ENCODE data around the gene C14orf93. TPM values are rescaled to one million over a fixed set of nuclear protein-coding genes. Genes with fewer than 3 reads are reported as not detected.

Gene C14orf93
- polyA plus RNA-seq, 2 of the 4 experiments (the other 2 are of a cell fraction), result 6.8 to 9.7 TPM

GRCh38 chr14:23054000-23054811 is 44.3 kb upstream of the C14orf93 start:
- H3K27ac ChIP-seq, result no peak overlapping the region
- no peak for ATAC-seq
- H3K9me3 ChIP-seq, result no peaks in the 10 kb centered on the region
- TF ChIP-seq NFE2L2 (conservative IDR thresholded peaks at IDR 0.05; ENCODE audit: low read length) (no peak), RAD21 (conservative IDR thresholded peaks at IDR 0.05 in 1 of 2, IDR thresholded peaks at IDR 0.05 in 1 of 2) (peak; percentile 19 to 36; a peak in 2 of 5 replicates)
- DNase-seq (ENCODE audit: low read depth in 1 of 2, low spot score in 1 of 2), result no peak
- H3K4me3 ChIP-seq, result no peak overlapping the region
- POLR2A ChIA-PET, result interaction anchor here (0.5 kb wide), 1 partner anchor 139 kb away, joined by 3 read pairs; no protein-coding TSS in a partner anchor
- no peak for FAIRE-seq
- CTCF ChIA-PET, result interaction anchor here (0.8 to 33.8 kb wide), 13 partner anchors 8 to 66 kb away, joined by 3 to 1206 read pairs (median 6); partner anchors contain the start of genes AJUBA and PSMB11
- no peak overlapping the region for H3K4me2 ChIP-seq
- WGBS (ENCODE audit: missing lambda C conversion rate), result 85% methylated on average over 11 of the region's 17 CpGs
- H3K4me1 ChIP-seq, result peaks cover 21% of the 10 kb centered on the region

GRCh38 chr14:23053426-23053825 is 43.5 kb upstream of the C14orf93 start:
- POLR2A ChIA-PET, result interaction anchor here (0.5 kb wide), 1 partner anchor 138 kb away, joined by 3 read pairs; no protein-coding TSS in a partner anchor

More at GRCh38 chr14:23053426-23053825, 43.5 kb upstream of the C14orf93 start:
- no peak for DNase-seq (ENCODE audit: low read depth in 1 of 2, low spot score in 1 of 2)
- Histone ChIP-seq H3K9me3 (no peaks in the 10 kb centered on the region), H3K4me3 (no peak overlapping the region), H3K4me1 (peaks cover 18% of the 10 kb centered on the region), H3K4me2 (no peak overlapping the region), H3K27ac (no peak overlapping the region)
- WGBS (ENCODE audit: missing lambda C conversion rate), result 91% methylated on average over 8 of the region's 10 CpGs
- CTCF ChIA-PET, result interaction anchor here (0.8 to 33.8 kb wide), 6 partner anchors 10 to 65 kb away, joined by 3 to 1206 read pairs (median 4); partner anchors contain the start of gene AJUBA
- no peak for FAIRE-seq
- no peak for ATAC-seq
- no peak for TF ChIP-seq KDM5A (IDR thresholded peaks at IDR 0.05)
- TF ChIP-seq NR3C1 (IDR thresholded peaks at IDR 0.05), result no peak
- TF ChIP-seq FOSL2 (IDR thresholded peaks at IDR 0.05), result no peak
- no peak for TF ChIP-seq FOSL2 (CRISPR knock-in tag; IDR thresholded peaks at IDR 0.05)
- TF ChIP-seq RAD21 (conservative IDR thresholded peaks at IDR 0.05 in 1 of 2, IDR thresholded peaks at IDR 0.05 in 1 of 2), result no peak
- TF ChIP-seq JUNB (IDR thresholded peaks at IDR 0.05), result no peak
- TF ChIP-seq SMC3 (IDR thresholded peaks at IDR 0.05), result no peak
- no peak for TF ChIP-seq MAX (IDR thresholded peaks at IDR 0.05)
- no peak for TF ChIP-seq USF2 (IDR thresholded peaks at IDR 0.05)
- TF ChIP-seq CBX2 (IDR thresholded peaks at IDR 0.05; ENCODE audit: borderline replicate concordance, low read depth), result no peak
- no peak for TF ChIP-seq ATOH8 (CRISPR knock-in tag; IDR thresholded peaks at IDR 0.05; ENCODE audit: low read depth)
- no peak for TF ChIP-seq TP53 (CRISPR knock-in tag; IDR thresholded peaks at IDR 0.05)
- no peak for TF ChIP-seq CBX8 (IDR thresholded peaks at IDR 0.05)
- TF ChIP-seq FOXS1 (CRISPR knock-in tag; IDR thresholded peaks at IDR 0.05), result no peak
- TF ChIP-seq EHMT2 (IDR thresholded peaks at IDR 0.05; ENCODE audit: low read depth), result no peak
- TF ChIP-seq MAZ (IDR thresholded peaks at IDR 0.05; ENCODE audit: borderline replicate concordance, low read depth, low read length), result no peak
- no peak for TF ChIP-seq CTCF (IDR thresholded peaks at IDR 0.05)

Measured in A549 (cell line).